Erythroblast (primary cell): ENCODE data around the gene NDUFV2.

Source experiments
- DNase-seq, 2 experiments: peaks; one replicate each; lab custom pipeline; 2025; lab: John Stamatoyannopoulos, UW
- GATA1 ChIP-seq: IDR thresholded peaks from 2 replicates; pipeline ENCODE4 v1.6.1; 2011; ENCODE audit warnings: low read depth, mild to moderate bottlenecking, control low read depth, low read length, moderate library complexity
- POLR2A ChIP-seq: IDR thresholded peaks from 2 replicates; pipeline ENCODE4 v1.6.1; 2011; ENCODE audit warnings: mild to moderate bottlenecking, low read length

NDUFV2 gene

DNA sequence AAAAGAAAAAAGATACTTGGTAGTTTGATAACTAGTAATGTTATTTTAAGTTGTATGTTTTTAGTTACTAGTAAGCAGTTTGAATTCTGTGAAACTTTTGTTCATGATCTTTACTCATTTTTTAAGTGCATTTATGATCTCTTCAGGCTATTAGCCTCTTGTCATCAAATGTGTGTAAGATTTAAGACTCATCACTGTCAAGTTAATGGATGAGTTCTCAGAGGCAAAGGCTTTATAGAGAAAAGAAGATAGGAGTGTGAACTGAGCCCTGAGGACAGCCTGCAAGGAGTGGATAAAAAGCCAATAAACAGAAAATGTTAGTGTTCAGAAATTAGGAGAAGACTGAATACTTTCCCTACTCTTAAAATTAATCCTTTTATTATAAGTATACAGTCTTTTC, 13.5 kb downstream of the NDUFV2 start:
- TF ChIP-seq POLR2A, result no peak
- TF ChIP-seq GATA1, result no peak
- DNase-seq, result no peak

GRCh38 chr18:9117980-9118841, 15.7 kb downstream of the NDUFV2 start:
- DNase-seq, result peak in 1 of 2 experiments; percentile 46
- TF ChIP-seq POLR2A (peak; percentile 2), GATA1 (no peak)

DNA sequence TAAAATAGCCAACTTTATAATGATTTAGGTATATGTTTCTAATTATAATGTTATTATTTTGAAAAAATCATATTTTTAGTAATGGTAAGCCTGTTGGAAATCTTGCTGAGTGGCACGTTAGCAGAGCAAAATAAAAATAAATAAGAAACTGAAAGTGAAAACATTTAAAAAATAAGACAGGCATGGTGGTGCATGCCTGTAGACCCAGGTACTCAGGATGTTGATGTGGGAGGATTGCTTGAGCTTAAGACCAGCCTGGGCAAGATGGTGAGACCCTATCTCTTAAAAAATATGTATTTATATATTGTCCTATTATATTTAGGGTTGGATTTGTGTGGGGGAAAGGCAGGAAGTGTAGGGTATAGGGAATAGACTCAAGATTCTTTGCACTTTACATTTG, 18.3 kb downstream of the NDUFV2 start:
- TF ChIP-seq GATA1 (no peak), POLR2A (no peak)
- no peak for DNase-seq

GRCh38 chr18:9123520-9123919, 21.0 kb downstream of the NDUFV2 start:
- TF ChIP-seq GATA1 (no peak), POLR2A (no peak)
- DNase-seq, result no peak

DNA sequence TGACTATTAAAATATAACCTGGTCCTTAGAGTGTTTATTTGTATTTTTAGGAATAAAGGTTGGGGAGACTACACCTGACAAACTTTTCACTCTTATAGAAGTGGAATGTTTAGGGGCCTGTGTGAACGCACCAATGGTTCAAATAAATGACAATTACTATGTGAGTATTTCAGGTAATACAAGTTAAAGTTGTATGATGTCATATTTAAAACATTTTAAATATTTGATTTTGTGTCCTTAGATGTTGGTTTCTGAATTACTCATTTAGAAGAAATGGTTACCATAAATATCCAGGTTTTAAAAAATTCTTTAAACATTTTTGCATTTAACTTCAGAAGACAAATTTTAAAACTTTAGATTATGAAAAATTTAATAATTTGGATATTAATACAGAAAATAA, 22.3 kb downstream of the NDUFV2 start:
- TF ChIP-seq GATA1 (no peak), POLR2A (no peak)
- no peak for DNase-seq

DNA sequence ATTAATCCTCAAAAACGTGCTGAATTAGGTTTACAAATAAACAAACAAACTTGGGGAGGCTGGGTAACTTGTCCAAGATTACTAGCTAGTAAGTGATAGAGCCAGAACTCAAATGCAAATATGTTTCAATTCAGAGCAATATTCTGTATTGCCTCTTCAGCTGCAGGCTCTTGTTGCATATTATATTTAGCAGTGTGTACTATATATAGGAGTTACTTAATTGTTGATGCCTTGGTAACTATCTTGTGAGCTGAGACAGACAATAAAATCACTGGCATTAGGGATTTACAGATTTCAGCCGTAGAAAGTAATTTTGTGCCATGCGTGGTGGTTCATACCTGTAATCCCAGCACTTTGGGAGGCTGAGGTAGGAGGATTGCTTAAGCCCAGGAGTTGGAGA, 23.8 kb downstream of the NDUFV2 start:
- TF ChIP-seq GATA1 (no peak), POLR2A (no peak)
- no peak for DNase-seq

GRCh38 chr18:9130195-9130594, 27.7 kb downstream of the NDUFV2 start:
- TF ChIP-seq GATA1 (no peak), POLR2A (no peak)

GRCh38 chr18:9130806-9131205, 28.3 kb downstream of the NDUFV2 start:
- DNase-seq, result peak in 1 of 2 experiments; percentile 25

More at GRCh38 chr18:9130195-9130594, 27.7 kb downstream of the NDUFV2 start:
- no peak for DNase-seq

GRCh38 chr18:9132628-9133027, 30.1 kb downstream of the NDUFV2 start:
- TF ChIP-seq GATA1 (no peak), POLR2A (no peak)

More at GRCh38 chr18:9130806-9131205, 28.3 kb downstream of the NDUFV2 start:
- no peak for TF ChIP-seq GATA1
- no peak for TF ChIP-seq POLR2A

GRCh38 chr18:9133225-9133624, 30.7 kb downstream of the NDUFV2 start:
- DNase-seq, result no peak
- no peak for TF ChIP-seq POLR2A

More at GRCh38 chr18:9132628-9133027, 30.1 kb downstream of the NDUFV2 start:
- no peak for DNase-seq

DNA sequence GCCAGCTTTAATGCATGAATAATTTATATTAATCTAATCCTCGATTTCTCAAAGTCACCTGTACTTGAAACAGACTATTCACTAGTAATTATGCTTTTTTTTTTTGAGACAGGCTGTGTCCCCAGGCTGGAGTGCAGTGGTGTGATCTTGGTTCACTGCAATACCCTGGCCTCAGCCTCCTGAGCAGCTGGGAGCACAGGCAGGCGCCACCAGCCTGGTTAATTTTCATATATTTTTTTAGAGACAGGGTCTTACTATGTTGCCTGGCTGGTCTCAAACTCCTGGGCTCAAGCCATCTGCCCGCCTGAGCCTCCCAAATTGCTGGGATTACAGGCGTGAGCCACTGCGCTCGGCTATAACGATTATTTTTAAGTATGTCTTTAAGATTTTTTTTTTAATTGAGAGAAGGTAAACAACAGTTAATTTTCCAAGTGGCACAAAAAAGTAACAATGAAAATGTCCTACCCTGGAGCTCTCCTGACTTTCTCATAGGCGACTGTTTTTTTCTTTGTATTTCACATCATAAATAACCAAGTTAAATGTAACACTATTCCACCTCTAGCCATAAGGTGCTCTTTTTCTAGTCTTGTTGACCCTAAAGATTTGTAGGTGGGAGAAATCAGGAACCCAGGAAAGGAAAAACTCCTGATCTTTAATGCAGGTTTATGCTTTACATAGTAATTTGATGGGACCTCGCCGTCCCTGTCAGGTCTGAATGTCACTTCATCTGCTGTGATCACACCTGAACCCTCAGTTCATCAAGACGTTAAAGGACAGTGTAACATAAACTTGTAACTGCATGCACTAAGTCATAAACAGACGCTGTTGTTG, 32.8 kb downstream of the NDUFV2 start:
- DNase-seq, result no peak
- TF ChIP-seq GATA1 (no peak), POLR2A (no peak)

GRCh38 chr18:9135912-9136314, 33.4 kb downstream of the NDUFV2 start:
- DNase-seq, result peak; percentile 74 to 80
- TF ChIP-seq GATA1, result no peak
- TF ChIP-seq POLR2A, result no peak

- no peak for TF ChIP-seq GATA1
- peak; percentile 83 for TF ChIP-seq POLR2A
- DNase-seq, result peak; percentile 100
These were observed 34.0 kb downstream of the NDUFV2 start, which contains the start of gene ANKRD12 for GRCh38 chr18:9136315-9137155. Gene ANKRD12, plus strand, starts transcription at chr18:9136781. Its CDS starts 45,652 bp downstream, at chr18:9182433.
